Measurements from ENCODE around the gene NSMCE1.
A peak's percentile ranks its signal among the peaks of the same experiment; 100 is the strongest.

NSMCE1 gene
- long read RNA-seq, transcript NSMCE1-201 (8 exons, 1,067 nt), result major isoform, 130 of 143 reads
- long read RNA-seq, partial matches to known transcripts, result 2 of 143 reads
- long read RNA-seq, other reads (novel, unspliced or antisense), result 10 of 143 reads

DNA sequence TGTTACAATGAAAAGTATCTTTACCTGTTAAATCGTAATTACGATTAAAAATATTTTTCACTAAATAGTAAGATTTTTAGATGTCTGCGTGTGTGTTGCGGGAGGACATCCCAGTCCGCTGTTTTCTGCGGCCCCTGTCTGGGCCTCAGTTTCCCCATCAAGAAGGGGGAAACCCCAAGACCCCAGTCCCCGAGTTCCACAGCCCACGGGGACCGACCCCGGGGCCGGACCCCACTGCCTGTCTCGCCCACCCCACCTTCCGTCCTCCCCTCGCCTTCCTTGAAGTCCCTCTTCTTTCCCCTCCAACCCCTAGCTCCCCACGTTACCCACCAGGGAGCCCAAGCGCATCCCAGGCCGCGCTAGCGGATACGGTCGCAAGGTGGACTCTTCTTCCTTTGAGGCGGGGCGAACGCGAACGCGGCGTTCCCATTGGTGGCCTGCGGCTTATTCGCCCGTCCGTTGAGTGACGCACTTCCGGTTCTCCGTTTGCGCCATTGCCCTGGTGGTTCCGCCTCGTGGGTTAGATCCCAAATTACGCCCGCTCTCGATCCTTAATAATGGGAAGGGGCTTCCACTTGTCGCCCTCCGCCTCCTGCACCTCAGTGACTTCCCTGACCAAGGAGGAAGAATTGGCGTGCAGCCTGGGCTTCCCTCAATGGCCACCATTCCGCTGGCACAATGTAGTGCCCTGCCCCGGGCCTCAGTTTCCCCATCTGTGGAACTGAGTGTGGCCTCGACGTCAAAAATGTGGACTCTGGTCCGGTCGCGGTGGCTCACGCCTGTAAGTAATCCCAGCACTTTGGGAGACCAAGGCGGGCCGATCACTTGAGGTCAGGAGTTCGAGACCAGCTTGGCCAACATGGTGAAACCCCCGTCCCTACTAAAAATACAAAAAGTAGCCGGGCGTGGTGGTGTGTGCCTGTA is at the start of gene NSMCE1:
Gene NSMCE1 (minus strand): TSS at position 397 of the 924 bp plus-strand sequence. CDS start 11,202 bp downstream, outside the sequence.
- peak within 1 kb of the TSS; percentile 85 for H3K27ac ChIP-seq (replicated peaks)
- TF ChIP-seq POLR2AphosphoS5 (IDR thresholded peaks at IDR 0.05; ENCODE audit: low read depth), result peak; percentile 88
- TF ChIP-seq GABPA (IDR thresholded peaks at IDR 0.05; ENCODE audit: low read depth), result peak; percentile 83
- TF ChIP-seq, protein P1, sequence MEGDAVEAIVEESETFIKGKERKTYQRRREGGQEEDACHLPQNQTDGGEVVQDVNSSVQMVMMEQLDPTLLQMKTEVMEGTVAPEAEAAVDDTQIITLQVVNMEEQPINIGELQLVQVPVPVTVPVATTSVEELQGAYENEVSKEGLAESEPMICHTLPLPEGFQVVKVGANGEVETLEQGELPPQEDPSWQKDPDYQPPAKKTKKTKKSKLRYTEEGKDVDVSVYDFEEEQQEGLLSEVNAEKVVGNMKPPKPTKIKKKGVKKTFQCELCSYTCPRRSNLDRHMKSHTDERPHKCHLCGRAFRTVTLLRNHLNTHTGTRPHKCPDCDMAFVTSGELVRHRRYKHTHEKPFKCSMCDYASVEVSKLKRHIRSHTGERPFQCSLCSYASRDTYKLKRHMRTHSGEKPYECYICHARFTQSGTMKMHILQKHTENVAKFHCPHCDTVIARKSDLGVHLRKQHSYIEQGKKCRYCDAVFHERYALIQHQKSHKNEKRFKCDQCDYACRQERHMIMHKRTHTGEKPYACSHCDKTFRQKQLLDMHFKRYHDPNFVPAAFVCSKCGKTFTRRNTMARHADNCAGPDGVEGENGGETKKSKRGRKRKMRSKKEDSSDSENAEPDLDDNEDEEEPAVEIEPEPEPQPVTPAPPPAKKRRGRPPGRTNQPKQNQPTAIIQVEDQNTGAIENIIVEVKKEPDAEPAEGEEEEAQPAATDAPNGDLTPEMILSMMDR (IDR thresholded peaks at IDR 0.05; ENCODE audit: insufficient read depth, low read length), result no peak
- TF ChIP-seq SPI1 (IDR thresholded peaks at IDR 0.05; ENCODE audit: borderline replicate concordance, low read depth), result peak; percentile 28; the same call in 1 of the 2 replicates
- TF ChIP-seq, protein P2, sequence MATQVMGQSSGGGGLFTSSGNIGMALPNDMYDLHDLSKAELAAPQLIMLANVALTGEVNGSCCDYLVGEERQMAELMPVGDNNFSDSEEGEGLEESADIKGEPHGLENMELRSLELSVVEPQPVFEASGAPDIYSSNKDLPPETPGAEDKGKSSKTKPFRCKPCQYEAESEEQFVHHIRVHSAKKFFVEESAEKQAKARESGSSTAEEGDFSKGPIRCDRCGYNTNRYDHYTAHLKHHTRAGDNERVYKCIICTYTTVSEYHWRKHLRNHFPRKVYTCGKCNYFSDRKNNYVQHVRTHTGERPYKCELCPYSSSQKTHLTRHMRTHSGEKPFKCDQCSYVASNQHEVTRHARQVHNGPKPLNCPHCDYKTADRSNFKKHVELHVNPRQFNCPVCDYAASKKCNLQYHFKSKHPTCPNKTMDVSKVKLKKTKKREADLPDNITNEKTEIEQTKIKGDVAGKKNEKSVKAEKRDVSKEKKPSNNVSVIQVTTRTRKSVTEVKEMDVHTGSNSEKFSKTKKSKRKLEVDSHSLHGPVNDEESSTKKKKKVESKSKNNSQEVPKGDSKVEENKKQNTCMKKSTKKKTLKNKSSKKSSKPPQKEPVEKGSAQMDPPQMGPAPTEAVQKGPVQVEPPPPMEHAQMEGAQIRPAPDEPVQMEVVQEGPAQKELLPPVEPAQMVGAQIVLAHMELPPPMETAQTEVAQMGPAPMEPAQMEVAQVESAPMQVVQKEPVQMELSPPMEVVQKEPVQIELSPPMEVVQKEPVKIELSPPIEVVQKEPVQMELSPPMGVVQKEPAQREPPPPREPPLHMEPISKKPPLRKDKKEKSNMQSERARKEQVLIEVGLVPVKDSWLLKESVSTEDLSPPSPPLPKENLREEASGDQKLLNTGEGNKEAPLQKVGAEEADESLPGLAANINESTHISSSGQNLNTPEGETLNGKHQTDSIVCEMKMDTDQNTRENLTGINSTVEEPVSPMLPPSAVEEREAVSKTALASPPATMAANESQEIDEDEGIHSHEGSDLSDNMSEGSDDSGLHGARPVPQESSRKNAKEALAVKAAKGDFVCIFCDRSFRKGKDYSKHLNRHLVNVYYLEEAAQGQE (IDR thresholded peaks at IDR 0.05; ENCODE audit: insufficient replicate concordance, low read depth), result peak; percentile 31

GRCh38 chr16:27317738-27318391 is 49.3 kb upstream of the NSMCE1 start:
- Histone ChIP-seq H3K27ac (replicated peaks) (peak overlapping the region; percentile 69), H3K4me3 (replicated peaks; ENCODE audit: insufficient read depth, low read length) (no peak overlapping the region), H3K27me3 (ENCODE audit: insufficient read depth, poor library complexity, severe bottlenecking) (no peaks in the 10 kb centered on the region)
- no peak for DNase-seq (ENCODE audit: low read depth in 1 of 2, low spot score in 1 of 2)
- TF ChIP-seq, protein P2 (IDR thresholded peaks at IDR 0.05; ENCODE audit: insufficient replicate concordance, low read depth), result no peak
- no peak for TF ChIP-seq SPI1 (IDR thresholded peaks at IDR 0.05; ENCODE audit: borderline replicate concordance, low read depth)
- no peak for TF ChIP-seq GABPA (IDR thresholded peaks at IDR 0.05; ENCODE audit: low read depth)
- TF ChIP-seq POLR2AphosphoS5 (IDR thresholded peaks at IDR 0.05; ENCODE audit: low read depth), result no peak
- TF ChIP-seq, protein P1 (IDR thresholded peaks at IDR 0.05; ENCODE audit: insufficient read depth, low read length), result no peak

More for the DNA sequence above, at the start of gene NSMCE1:
- DNase-seq (ENCODE audit: low read depth in 1 of 2, low spot score in 1 of 2), result peak; percentile 95 to 98
- Histone ChIP-seq H3K4me3 (replicated peaks; ENCODE audit: insufficient read depth, low read length) (peak within 1 kb of the TSS; percentile 98), H3K27me3 (ENCODE audit: insufficient read depth, poor library complexity, severe bottlenecking) (no peaks in the 10 kb centered on the region)

- TF ChIP-seq POLR2AphosphoS5 (IDR thresholded peaks at IDR 0.05; ENCODE audit: low read depth), result no peak
- TF ChIP-seq GABPA (IDR thresholded peaks at IDR 0.05; ENCODE audit: low read depth), result no peak
- TF ChIP-seq, protein P1 (IDR thresholded peaks at IDR 0.05; ENCODE audit: insufficient read depth, low read length), result no peak
- TF ChIP-seq, protein P2 (IDR thresholded peaks at IDR 0.05; ENCODE audit: insufficient replicate concordance, low read depth), result no peak
- TF ChIP-seq SPI1 (IDR thresholded peaks at IDR 0.05; ENCODE audit: borderline replicate concordance, low read depth), result no peak
- DNase-seq (ENCODE audit: low read depth in 1 of 2, low spot score in 1 of 2), result no peak
- H3K27ac ChIP-seq (replicated peaks), result no peak overlapping the region; the same call in 1 of the 2 replicates
- H3K27me3 ChIP-seq (ENCODE audit: insufficient read depth, poor library complexity, severe bottlenecking), result no peaks in the 10 kb centered on the region
- no peak overlapping the region for H3K4me3 ChIP-seq (replicated peaks; ENCODE audit: insufficient read depth, low read length)
These were observed 48.7 kb upstream of the NSMCE1 start for GRCh38 chr16:27317320-27317719.
